PFSK-1 (cell line): Measurements from ENCODE around the gene COL13A1.

ENCODE experiments used
- FOXP2 ChIP-seq: optimal IDR thresholded peaks from 2 replicates; pipeline ENCODE3; 2011; ENCODE audit warnings: borderline replicate concordance, control low read depth, inconsistent platforms; ENCODE audit not compliant: insufficient read depth; ENCODE audit errors: extremely low read length, extremely low read depth
- POLR2AphosphoS5 ChIP-seq: IDR thresholded peaks from 2 replicates; pipeline ENCODE4 v1.6.1; 2012; ENCODE audit warnings: low read depth, mild to moderate bottlenecking, control low read depth, low read length, moderate library complexity
- SIN3A ChIP-seq: IDR thresholded peaks from 2 replicates; pipeline ENCODE4 v1.6.1; 2012; ENCODE audit warnings: mild to moderate bottlenecking, low read length, moderate library complexity, borderline replicate concordance; ENCODE audit not compliant: insufficient read depth
- TAF1 ChIP-seq: IDR thresholded peaks from 2 replicates; pipeline ENCODE4 v1.6.1; 2012; ENCODE audit warnings: low read length, control low read depth, borderline replicate concordance; ENCODE audit not compliant: insufficient read depth
- TF ChIP-seq, protein P1 (sequence below), 2 experiments: IDR thresholded peaks; 2 replicates each; pipeline versions ENCODE4 v1.6.1 to v1.8.0; 2011 to 2012; ENCODE audit warnings: low read depth in 2 of 2, low read length in 2 of 2, control low read depth in 1 of 2, inconsistent platforms in 1 of 2, mild to moderate bottlenecking in 1 of 2, moderate library complexity in 1 of 2; ENCODE audit not compliant: insufficient read depth in 1 of 2

DNA sequence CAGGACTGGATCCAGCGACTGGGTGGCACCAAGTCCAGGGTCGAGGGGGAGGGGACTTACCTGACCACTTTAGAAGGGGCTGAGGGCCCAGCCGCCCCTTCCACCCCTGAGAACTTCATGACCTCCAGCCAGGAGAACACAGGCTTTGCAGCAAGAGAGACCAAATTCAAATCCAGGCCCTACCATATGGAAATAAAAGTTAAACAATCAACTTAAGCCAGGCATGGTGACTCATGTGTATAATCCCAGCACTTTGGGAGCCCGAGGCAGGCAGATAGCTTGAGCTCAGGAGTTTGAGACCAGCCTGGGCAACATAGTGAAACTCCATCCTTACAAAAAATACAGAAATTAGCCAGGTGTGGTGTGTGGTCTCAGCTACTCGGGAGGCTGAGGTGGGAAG lies 61.9 kb downstream of the COL13A1 start:
- TF ChIP-seq, protein P1, sequence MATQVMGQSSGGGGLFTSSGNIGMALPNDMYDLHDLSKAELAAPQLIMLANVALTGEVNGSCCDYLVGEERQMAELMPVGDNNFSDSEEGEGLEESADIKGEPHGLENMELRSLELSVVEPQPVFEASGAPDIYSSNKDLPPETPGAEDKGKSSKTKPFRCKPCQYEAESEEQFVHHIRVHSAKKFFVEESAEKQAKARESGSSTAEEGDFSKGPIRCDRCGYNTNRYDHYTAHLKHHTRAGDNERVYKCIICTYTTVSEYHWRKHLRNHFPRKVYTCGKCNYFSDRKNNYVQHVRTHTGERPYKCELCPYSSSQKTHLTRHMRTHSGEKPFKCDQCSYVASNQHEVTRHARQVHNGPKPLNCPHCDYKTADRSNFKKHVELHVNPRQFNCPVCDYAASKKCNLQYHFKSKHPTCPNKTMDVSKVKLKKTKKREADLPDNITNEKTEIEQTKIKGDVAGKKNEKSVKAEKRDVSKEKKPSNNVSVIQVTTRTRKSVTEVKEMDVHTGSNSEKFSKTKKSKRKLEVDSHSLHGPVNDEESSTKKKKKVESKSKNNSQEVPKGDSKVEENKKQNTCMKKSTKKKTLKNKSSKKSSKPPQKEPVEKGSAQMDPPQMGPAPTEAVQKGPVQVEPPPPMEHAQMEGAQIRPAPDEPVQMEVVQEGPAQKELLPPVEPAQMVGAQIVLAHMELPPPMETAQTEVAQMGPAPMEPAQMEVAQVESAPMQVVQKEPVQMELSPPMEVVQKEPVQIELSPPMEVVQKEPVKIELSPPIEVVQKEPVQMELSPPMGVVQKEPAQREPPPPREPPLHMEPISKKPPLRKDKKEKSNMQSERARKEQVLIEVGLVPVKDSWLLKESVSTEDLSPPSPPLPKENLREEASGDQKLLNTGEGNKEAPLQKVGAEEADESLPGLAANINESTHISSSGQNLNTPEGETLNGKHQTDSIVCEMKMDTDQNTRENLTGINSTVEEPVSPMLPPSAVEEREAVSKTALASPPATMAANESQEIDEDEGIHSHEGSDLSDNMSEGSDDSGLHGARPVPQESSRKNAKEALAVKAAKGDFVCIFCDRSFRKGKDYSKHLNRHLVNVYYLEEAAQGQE (IDR thresholded peaks at IDR 0.05; ENCODE audit: insufficient read depth in 1 of 2, low read depth in 2 of 2, low read length in 2 of 2): no peak
- no peak for TF ChIP-seq SIN3A
- TF ChIP-seq POLR2AphosphoS5: no peak
- no peak for TF ChIP-seq TAF1
- TF ChIP-seq FOXP2: no peak
